ENCODE results near the gene MTARC1.

GRCh38 chr1:220751111-220751510 lies 35.6 kb upstream of the MTARC1 start:
- no peak for TF ChIP-seq CTCF (conservative IDR thresholded peaks at IDR 0.05; ENCODE audit: low read depth, low read length)
- no peak for TF ChIP-seq ELK1 (IDR thresholded peaks at IDR 0.05; ENCODE audit: borderline replicate concordance, low read depth, low read length)
- TF ChIP-seq POLR2A (IDR thresholded peaks at IDR 0.05; ENCODE audit: low read depth, low read length), result no peak
- no peak for TF ChIP-seq BHLHE40 (IDR thresholded peaks at IDR 0.05; ENCODE audit: low read depth, low read length)

Measured in IMR-90 (cell line).